DOHH2 (cell line): Measurements from ENCODE around the gene CLDN5.

Experiments used
- H3F3A ChIP-seq: fragments of 200-600 bp; sonication (generic), shearing (Covaris generic); 2 replicates; pipeline ENCODE4 v1.6.0; 2016; ENCODE audit warnings: antibody characterized with exemption, mild to moderate bottlenecking; ENCODE audit not compliant: control insufficient read depth, insufficient read depth
- H3K27ac ChIP-seq: fragments of 200-600 bp; sonication (generic); 2 replicates; pipeline ENCODE4 v1.5.1; 2014; ENCODE audit warnings: low read depth, mild to moderate bottlenecking, low read length, moderate library complexity
- H3K27me3 ChIP-seq: fragments of 200-600 bp; sonication (generic); 2 replicates; pipeline ENCODE4 v1.6.1; 2014; ENCODE audit warnings: mild to moderate bottlenecking, low read length, mixed read lengths; ENCODE audit not compliant: control insufficient read depth
- H3K36me3 ChIP-seq: fragments of 200-600 bp; sonication (generic); 2 replicates; pipeline ENCODE4 v1.6.1; 2014; ENCODE audit warnings: mild to moderate bottlenecking, low read length, moderate library complexity, mixed read lengths; ENCODE audit not compliant: control insufficient read depth
- H3K4me1 ChIP-seq: fragments of 200-600 bp; sonication (generic); 2 replicates; pipeline ENCODE4 v1.6.1; 2014; ENCODE audit warnings: mild to moderate bottlenecking, low read length, mixed read lengths; ENCODE audit not compliant: control insufficient read depth
- H3K4me2 ChIP-seq: fragments of 200-600 bp; sonication (generic); 2 replicates; pipeline ENCODE4 v1.6.0; 2014; ENCODE audit warnings: mild to moderate bottlenecking, low read length, moderate library complexity
- H3K4me3 ChIP-seq: fragments of 200-600 bp; sonication (generic); 2 replicates; pipeline ENCODE4 v1.5.1; 2014; ENCODE audit warnings: mild to moderate bottlenecking, low read length, mixed read lengths
- H3K79me2 ChIP-seq: fragments of 200-600 bp; sonication (generic); 2 replicates; pipeline ENCODE4 v1.6.1; 2014; ENCODE audit warnings: mild to moderate bottlenecking, low read length, mixed read lengths; ENCODE audit not compliant: control insufficient read depth
- H3K9me2 ChIP-seq: fragments of 200-600 bp; sonication (generic); replicated peaks from 2 replicates; pipeline ENCODE4 v1.6.1; 2014; ENCODE audit warnings: mild to moderate bottlenecking, low read length, mixed read lengths; ENCODE audit not compliant: control insufficient read depth
- H3K9me3 ChIP-seq: fragments of 200-600 bp; sonication (generic); 2 replicates; pipeline ENCODE4 v1.6.1; 2014; ENCODE audit warnings: antibody characterized with exemption, low read length, mixed read lengths; ENCODE audit not compliant: control insufficient read depth, insufficient read depth
- H4K20me1 ChIP-seq: fragments of 200-600 bp; sonication (generic); 2 replicates; pipeline ENCODE4 v1.6.0; 2014; ENCODE audit warnings: low read depth, mild to moderate bottlenecking, antibody characterized with exemption, low read length, moderate library complexity; ENCODE audit not compliant: control insufficient read depth, insufficient read depth
- EZH2phosphoT487 ChIP-seq: fragments of 200-600 bp; sonication (generic); IDR thresholded peaks from 2 replicates; pipeline ENCODE4 v1.6.1; 2017; ENCODE audit warnings: borderline replicate concordance, mild to moderate bottlenecking, antibody characterized with exemption, low read length, moderate library complexity, mixed read lengths
- TF ChIP-seq, protein P1 (sequence below): fragments of 200-600 bp; sonication (generic); IDR thresholded peaks from one replicate; pipeline ENCODE4 v1.5.1; 2014; ENCODE audit warnings: antibody characterized with exemption, mild to moderate bottlenecking, low read depth, low read length; ENCODE audit not compliant: poor library complexity, severe bottlenecking

The CLDN5 gene

DNA sequence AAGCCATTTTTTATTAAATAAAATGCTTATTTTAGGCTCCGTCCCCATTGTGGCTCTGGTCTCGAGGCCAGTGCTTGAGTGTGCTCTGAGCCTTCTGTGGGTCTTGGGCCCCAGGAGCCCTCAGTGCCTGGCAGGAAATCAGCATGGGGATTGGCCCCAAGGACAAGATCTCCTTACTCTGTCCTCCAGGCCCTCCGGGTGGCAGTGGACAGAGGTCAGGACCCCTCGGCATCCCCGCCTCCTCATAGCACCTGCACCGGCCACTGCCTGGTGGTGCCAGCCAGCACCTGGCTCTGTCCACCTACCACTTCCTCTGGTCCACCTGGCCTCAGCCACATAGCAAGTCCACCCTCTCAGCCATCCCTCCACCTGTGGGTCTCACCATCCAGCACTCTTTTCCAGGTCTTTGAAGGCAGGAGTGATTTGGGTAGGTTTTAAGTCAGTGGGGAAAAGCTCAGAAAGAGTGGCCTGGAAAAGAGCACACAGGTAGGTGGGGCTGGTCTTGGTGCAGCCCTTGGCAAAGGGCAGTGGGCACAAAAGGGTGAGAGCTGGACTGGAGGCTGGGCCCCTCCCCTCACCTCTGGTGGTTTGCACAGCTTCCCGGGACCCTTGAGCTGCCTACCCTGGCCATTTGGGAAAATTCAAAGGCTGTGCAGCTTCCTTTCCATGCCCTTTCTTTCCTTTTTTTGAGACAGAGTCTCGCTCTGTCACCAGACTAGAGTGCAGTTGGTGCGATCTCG, 3.5 kb downstream of the CLDN5 start:
- Histone ChIP-seq H3K27ac (no peak overlapping the region), H3K79me2 (no peaks in the 10 kb centered on the region), H3K4me3 (no peak overlapping the region), H3K4me1 (no peaks in the 10 kb centered on the region), H3K9me3 (no peaks in the 10 kb centered on the region), H4K20me1 (no peaks in the 10 kb centered on the region), H3F3A (no peaks in the 10 kb centered on the region), H3K4me2 (no peak overlapping the region), H3K36me3 (peaks cover 33% of the 10 kb centered on the region), H3K9me2 (no peaks in the 10 kb centered on the region), H3K27me3 (no peaks in the 10 kb centered on the region)
- no peak for TF ChIP-seq EZH2phosphoT487
- TF ChIP-seq, protein P1, sequence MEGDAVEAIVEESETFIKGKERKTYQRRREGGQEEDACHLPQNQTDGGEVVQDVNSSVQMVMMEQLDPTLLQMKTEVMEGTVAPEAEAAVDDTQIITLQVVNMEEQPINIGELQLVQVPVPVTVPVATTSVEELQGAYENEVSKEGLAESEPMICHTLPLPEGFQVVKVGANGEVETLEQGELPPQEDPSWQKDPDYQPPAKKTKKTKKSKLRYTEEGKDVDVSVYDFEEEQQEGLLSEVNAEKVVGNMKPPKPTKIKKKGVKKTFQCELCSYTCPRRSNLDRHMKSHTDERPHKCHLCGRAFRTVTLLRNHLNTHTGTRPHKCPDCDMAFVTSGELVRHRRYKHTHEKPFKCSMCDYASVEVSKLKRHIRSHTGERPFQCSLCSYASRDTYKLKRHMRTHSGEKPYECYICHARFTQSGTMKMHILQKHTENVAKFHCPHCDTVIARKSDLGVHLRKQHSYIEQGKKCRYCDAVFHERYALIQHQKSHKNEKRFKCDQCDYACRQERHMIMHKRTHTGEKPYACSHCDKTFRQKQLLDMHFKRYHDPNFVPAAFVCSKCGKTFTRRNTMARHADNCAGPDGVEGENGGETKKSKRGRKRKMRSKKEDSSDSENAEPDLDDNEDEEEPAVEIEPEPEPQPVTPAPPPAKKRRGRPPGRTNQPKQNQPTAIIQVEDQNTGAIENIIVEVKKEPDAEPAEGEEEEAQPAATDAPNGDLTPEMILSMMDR: no peak

DNA sequence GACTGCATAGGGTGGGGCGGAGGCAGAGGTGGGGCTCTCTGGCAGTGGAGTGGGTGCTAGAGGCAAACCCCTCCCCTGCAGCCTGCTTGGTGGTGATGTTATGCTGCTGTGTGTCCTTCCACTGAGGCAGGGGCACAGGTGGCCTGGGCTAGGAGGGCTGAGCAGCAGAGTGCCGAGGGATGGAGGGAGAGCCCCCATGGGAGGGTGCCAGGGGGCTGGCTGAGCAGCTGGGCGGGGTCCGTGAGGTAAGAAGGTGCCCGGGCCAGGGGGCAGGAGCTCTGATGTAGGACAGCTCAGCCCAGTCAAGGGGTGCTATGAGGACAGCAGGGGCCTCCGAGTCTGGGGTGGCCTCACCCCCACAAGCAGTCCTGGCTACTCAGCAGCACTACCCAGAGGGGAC, 4.2 kb downstream of the CLDN5 start:
- Histone ChIP-seq H4K20me1 (no peaks in the 10 kb centered on the region), H3K4me3 (no peak overlapping the region), H3K27me3 (no peaks in the 10 kb centered on the region), H3F3A (no peaks in the 10 kb centered on the region), H3K79me2 (no peaks in the 10 kb centered on the region), H3K36me3 (peaks cover 40% of the 10 kb centered on the region), H3K4me2 (no peak overlapping the region), H3K9me2 (no peaks in the 10 kb centered on the region), H3K9me3 (no peaks in the 10 kb centered on the region), H3K27ac (no peak overlapping the region), H3K4me1 (no peaks in the 10 kb centered on the region)
- TF ChIP-seq, protein P1: no peak
- TF ChIP-seq EZH2phosphoT487: no peak

DNA sequence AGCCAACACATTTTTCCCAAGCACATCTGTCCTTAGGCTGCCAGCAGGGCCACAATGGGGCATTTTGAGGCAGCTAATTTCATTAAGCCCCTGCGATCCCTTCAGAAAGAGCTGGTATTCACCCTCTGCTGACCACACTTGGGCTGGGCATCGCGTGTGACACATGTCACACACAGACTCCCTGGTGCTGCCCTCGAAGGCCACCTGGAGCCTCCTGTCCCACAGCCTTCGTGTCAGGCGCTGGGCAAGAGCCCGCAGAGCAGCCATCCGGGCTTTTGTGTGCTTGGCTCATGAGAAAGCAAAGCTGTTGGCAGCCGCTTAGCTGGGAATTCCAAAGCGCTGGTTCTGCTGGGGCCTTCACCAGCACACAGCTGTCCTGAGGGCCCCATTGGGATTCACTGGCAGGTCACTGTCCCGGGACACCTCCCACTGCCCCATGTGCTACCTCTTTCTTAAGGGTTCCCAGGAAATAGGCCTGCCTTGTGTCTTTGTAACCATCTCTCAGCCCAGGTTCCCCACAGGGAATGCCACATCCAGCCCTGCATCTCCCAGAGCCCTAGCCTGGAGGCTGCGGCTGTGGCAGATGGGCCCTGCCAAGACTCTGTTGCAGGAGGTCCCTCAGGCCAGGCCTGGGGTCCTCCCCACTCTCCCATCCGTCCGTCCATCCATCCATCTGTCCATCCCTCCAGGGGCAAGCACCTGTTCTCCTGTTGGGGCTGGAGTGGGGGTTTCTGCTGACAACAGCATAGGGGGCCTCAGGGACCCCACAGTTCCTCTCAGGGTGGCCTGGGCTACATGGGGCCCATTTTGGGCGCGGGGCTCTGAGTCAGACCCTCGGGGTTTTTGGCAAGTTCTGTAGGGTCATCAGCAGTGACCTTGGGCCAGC, 4.9 kb downstream of the CLDN5 start:
- H4K20me1 ChIP-seq: no peaks in the 10 kb centered on the region
- H3K27ac ChIP-seq: no peak overlapping the region
- peaks cover 47% of the 10 kb centered on the region for H3K36me3 ChIP-seq
- H3F3A ChIP-seq: no peaks in the 10 kb centered on the region
- no peaks in the 10 kb centered on the region for H3K9me3 ChIP-seq
- no peak for TF ChIP-seq EZH2phosphoT487
- TF ChIP-seq, protein P1: no peak
- H3K27me3 ChIP-seq: no peaks in the 10 kb centered on the region
- H3K4me2 ChIP-seq: no peak overlapping the region
- H3K9me2 ChIP-seq: no peaks in the 10 kb centered on the region
- H3K79me2 ChIP-seq: no peaks in the 10 kb centered on the region
- H3K4me3 ChIP-seq: no peak overlapping the region
- H3K4me1 ChIP-seq: no peaks in the 10 kb centered on the region
